Stimulated activated CD4-positive, alpha-beta T cell treated with anti-CD3 and anti-CD28 coated beads, Interleukin-4, amount 100 ng/mL, for 4 hours (primary cell): ENCODE results near the gene SENP3.

ENCODE experiments used
- DNase-seq, 2 experiments: peaks; one replicate each; pipeline ENCODE4 v3.0.0-alpha.2; 2020

Gene SENP3

GRCh38 chr17:7577327-7578199 is 15.8 kb downstream of the SENP3 start:
- no peak for DNase-seq

- DNase-seq = peak; percentile 64 to 80
These were observed 17.5 kb downstream of the SENP3 start, which contains the start of gene CD68 for GRCh38 chr17:7579001-7579833. CD68 (plus strand) TSS chr17:7579638; CDS start chr17:7579678, 40 bp downstream.

- peak in 1 of 2 experiments; percentile 34 for DNase-seq
These were observed 18.3 kb downstream of the SENP3 start for GRCh38 chr17:7579834-7580603.

- DNase-seq = no peak
These were observed 19.2 kb downstream of the SENP3 start for GRCh38 chr17:7580604-7581575.

- no peak for DNase-seq
These were observed 20.9 kb downstream of the SENP3 start for GRCh38 chr17:7582396-7583252.

GRCh38 chr17:7583253-7584109 is 21.8 kb downstream of the SENP3 start, which contains the start of gene MPDU1:
MPDU1 (plus strand) TSS chr17:7583852; CDS start chr17:7583863, 11 bp downstream.
- DNase-seq = peak; percentile 91 to 94

GRCh38 chr17:7586673-7587419 is 25.1 kb downstream of the SENP3 start:
- DNase-seq = no peak

GRCh38 chr17:7587420-7588151 is 25.9 kb downstream of the SENP3 start:
- DNase-seq = no peak

GRCh38 chr17:7588553-7589203 is 27.0 kb downstream of the SENP3 start:
- no peak for DNase-seq

GRCh38 chr17:7589204-7589868 is 27.6 kb downstream of the SENP3 start:
- peak; percentile 53 to 62 for DNase-seq

- DNase-seq = no peak
These were observed 28.4 kb downstream of the SENP3 start, which contains the start of gene SOX15 for GRCh38 chr17:7589891-7590691. SOX15 (minus strand) TSS chr17:7590094; CDS start chr17:7589676, 418 bp downstream.

GRCh38 chr17:7590743-7591142 is 29.0 kb downstream of the SENP3 start:
- DNase-seq = no peak

GRCh38 chr17:7591596-7591995 is 29.9 kb downstream of the SENP3 start:
- no peak for DNase-seq

- DNase-seq = no peak
These were observed 30.8 kb downstream of the SENP3 start for GRCh38 chr17:7592422-7593021.

- DNase-seq = no peak
These were observed 31.6 kb downstream of the SENP3 start for GRCh38 chr17:7593296-7593695.
